SHP77 treated with DMSO at 0.1 percent for 48 hours (cell line): ENCODE results near the gene CBLN3.
A peak's percentile ranks its signal among the peaks of the same experiment; 100 is the strongest.
"Not testable (repeated sequence)": the region's sequence is repeated elsewhere in the genome, so short reads cannot be mapped to it uniquely, and the experiment has no call there.

Experiments
- DNase-seq: peaks from one replicate; lab custom pipeline; 2025; lab: John Stamatoyannopoulos, UW

Gene CBLN3

DNA sequence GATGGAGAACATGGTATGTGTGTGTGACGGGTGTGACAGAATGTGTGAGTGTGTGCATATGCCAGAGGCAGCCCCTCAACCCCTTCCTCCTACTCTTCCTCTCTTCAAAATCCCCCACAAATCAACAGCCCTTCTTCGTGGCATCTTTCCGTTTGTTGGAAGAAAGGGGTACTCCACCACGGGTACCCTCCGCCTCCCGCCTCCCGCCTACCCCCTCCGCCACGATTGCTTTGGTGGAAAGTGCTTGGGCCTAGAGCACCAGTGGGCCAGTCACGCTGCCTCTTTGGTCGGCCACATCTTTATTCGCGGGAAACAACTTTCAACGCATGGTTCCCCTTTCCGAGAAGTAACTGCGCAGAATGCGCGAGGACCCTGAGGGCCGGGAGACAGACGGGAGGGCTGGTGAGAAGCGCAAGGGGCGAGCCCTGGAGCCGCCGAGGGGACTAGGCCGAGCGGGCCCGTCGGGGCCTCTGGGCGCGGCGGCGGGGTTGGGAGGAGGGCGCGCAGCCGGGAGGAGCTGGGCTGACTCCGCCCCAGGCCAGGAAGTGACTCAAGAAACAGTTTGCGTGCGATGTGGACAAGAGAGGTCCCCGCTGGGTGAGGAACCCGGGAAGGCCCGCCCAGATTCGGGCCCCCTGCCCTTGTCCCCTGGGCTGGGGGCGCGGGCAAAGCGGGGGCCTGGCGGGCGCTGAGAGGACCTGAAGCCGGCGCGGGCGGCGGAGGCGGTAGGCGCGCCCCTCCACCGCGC lies at the start of gene CBLN3, which contains the start of gene KHNYN:
CBLN3 (minus strand) TSS at position 274 of the 748 bp plus-strand sequence. CDS start 614 bp downstream, outside the sequence.
KHNYN (plus strand) TSS at position 560 of the 748 bp plus-strand sequence. CDS start 777 bp downstream, outside the sequence.
- peak; percentile 67 for DNase-seq

DNA sequence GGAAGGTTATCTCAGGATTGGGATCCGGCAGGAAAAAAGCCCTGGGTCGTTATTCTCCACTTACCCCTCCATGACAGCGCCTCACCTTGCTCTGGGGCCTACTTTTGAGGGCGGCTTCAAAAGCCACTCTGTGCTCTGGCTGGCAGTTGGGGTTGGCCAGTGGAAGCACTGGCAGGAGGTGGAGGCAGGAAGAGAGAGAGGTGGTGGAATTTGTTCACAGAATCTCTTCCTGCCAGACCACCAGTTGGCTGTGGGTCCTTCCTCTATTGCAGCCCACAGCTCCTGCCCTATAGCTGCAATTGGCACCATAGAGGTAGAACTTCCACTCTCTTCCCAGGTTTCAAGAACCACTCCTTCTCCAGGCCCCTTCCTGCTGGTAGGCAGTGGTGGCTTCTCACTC lies 45.8 kb upstream of the CBLN3 start:
- DNase-seq, result no peak

DNA sequence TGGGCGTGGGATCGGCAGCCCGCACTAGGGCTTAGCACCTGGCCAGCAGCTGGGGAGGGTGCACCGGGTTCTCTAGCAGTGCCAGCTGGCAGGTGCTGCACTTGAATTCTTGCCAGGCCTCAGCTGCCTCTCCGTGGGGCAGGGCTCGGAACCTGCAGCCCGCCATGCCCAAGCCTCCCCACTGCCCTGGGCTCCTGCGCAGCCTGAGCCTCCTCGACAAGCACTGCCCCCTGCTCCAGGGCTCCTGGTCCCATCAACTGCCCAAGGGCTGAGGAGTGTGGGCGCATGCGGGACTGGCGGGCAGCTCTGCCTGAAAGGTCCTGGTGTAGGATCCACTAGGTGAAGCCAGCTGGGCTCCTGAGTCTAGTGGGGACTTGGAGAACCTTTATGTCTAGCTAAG lies 43.7 kb upstream of the CBLN3 start:
- no peak for DNase-seq

DNA sequence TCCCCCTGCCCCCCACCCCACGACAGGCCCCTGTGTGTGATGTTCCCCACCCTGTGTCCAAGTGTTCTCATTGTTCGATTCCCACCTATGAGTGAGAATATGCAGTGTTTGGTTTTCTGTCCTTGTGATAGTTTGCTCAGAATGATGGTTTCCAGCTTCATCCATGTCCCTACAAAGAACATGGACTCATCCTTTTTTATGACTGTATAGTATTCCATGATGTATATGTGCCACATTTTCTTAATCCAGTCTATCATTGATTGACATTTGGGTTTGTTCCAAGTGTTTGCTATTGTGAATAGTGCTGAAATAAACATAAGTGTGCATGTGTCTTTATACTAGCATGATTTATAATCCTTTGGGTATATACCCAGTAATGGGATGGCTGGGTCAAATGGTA lies 41.0 kb upstream of the CBLN3 start:
- DNase-seq, result not testable (repeated sequence)

DNA sequence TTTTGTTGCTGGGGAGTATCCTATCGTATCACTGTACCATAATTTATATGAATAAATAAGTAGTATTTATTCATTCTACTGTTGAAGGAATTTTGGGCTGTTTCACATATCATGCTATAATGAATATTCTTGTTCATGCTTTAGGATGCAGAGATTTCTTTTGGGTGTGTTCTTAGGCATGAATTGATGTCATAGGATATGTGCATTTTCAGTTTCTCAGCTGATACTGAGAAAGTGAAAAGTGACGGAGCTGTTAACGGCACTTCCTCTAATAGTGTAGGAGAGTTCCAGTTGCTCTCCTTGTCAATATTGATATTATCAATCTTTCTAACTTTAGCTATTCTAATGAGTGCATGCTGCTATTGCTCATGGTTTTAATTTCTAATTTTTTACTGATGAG lies 36.3 kb upstream of the CBLN3 start:
- DNase-seq, result no peak

DNA sequence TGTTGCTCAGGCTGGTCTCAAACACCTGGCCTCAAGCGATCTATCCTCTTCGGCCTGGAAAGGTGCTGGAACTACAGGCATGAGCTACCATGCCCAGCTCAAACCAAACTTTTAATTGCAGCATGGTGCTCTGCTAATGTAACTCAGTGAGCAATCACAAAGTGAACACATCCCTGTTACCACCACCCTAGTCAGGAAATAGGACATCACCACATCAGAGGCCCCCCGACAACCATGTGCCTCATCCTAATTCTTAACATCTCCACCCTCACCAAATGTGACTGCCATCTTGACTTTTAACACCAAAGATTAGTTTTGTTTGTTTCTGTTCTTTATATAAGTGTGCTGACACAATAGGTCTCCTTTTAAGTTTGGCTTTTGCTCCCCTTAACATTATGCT lies 35.9 kb upstream of the CBLN3 start:
- no peak for DNase-seq

DNA sequence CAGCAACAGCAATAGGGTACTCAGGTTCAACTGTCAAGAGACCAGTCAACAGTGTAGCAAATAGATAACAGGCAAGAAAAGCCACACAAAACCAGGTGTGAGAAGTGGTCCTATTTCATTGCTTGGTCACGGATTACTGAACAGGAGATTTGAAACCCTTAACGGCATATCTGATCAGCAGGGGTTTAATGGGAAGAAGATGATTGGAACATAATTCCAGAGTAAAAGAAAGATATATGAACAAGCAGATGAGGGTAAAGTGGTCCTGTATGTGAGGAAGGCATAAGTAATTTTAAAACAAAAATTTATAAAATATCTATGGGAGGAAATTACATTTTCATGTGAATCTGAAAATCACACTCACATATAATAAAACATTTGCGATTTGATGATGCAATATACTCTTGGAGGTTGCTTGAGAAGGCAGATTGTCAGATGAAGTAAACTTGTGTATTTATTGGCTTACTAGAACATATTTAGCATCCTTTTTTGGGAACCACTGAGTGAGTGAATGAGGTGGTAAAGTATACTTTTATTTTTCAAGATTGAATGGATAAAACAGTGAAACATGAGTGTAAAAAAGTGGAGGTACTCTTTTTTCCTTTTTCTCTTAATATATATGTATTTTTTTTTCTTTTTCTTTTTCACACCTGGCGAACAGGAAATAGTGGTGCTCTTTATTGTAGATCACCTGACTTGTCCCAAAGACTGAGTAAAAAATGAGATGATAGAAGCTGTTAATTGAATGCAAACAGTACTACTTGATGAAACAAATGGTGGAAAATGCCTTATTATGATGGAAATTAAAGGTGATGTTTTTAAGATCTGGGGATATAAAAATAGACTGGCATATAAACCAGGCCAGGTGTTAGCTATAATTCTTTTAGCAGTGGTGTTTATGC lies 34.7 kb upstream of the CBLN3 start:
- no peak for DNase-seq

DNA sequence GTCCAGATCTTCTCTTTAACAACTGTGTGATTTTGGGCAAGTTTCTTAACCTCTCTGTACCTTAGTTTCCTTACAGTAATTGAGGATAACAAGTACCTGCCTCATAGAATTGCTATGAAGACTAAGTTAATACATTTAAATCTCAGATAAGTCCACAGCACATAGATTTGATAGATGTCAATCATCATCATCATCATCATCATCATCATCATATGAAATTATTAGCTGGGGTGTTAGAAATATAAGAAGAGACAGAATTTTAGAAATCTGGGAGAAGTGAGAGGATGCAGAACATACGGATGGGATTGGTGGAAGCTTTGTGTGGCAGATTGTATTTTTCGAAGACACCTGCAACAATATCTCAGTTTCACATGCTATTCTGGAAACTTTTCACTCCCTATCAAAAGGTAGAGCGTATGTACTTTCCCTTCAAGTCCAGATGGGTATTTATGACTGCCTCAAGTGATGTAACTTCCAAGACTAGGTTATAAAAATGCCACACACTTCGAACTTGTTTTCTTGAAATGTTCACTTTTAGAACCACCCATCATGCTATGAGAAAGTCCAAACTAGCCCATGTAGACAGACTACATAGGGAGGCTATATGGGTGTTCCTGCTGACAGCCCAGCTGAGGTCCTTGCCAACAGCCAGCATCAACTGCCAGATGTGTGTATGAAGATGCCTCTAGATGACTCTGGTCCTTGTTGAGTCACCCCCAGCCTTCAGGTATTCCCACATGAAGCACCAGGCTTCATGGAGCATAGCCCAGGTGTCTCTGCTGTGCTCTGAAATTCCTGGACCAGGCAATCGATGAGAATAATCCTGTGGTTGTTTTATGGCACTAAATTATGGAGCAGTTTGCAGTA lies 33.8 kb upstream of the CBLN3 start:
- DNase-seq, result no peak

DNA sequence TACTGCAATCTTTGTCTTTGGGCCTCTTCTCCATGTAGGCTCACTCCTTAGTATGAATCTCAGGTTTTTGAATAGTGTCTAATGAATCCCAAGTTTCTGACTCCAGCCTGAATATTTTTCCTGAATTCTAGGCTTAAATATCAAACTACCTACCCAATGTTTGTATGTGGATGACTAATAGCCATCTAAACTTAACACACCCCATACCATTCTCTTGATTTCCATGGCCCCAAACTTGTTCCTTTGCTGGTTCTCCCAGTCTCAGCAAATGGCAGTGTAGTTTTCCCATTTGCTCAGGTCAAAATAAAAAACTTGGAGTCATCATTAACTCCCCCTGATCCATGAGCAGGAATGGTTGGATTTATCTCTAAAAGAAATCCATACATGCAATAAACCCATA lies 31.9 kb upstream of the CBLN3 start:
- DNase-seq, result no peak

DNA sequence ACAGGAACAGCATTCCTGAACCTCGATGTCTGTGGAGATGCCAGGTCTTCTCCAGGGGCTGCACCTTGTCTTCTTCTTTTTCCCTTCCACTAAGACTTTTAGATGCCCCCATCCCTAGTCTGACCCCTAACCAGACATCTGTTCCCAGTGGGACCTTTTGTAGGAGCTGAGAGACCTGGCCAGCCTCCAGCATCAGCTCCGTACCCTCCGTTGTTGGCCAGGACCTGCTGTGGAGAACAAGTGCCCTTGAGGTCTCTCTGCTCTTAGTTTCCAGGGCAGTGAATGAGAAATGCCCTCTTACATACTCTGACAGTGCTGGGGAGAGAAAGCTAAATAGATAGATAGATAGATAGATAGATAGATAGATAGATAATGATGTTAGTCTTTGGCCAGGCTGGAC lies 29.9 kb upstream of the CBLN3 start:
- DNase-seq, result no peak

DNA sequence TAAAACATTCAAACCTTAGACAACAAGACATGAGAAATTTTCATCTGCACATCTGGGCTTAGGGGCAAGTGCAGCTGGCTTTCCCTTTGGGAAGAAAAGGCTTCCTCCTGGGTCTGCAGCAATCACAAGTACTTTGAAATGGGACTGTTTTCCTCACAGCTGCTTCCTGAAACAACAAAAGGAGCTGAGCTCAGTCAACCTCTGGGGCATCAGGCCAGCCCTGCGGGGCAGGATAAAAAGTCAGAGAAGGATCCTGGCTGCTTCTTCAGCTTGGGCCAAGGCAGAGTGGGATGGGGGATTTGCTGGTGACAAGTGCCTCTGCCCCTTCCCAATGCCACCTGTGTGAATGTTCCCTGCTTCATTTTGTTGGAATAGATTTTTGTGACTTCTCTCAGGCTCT lies 29.3 kb upstream of the CBLN3 start:
- no peak for DNase-seq

DNA sequence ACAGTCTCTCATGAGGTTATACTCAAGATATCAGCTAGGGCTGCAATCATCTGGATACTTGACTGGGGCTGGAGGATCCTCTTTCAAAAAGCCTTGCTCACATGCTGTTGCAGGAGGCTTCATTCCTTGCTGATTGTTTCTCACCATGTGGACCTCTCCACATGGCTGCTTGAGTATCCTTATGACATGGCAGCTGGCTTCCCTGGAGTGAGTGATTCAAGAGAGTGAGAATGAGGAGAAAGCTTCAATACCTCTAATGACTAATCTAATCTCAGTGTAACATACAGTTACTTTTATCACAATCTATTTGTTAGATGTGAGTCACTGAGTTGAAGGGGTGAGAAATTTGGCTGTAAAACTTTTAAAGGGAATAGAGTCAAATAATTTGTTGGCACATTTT lies 27.5 kb upstream of the CBLN3 start:
- no peak for DNase-seq

DNA sequence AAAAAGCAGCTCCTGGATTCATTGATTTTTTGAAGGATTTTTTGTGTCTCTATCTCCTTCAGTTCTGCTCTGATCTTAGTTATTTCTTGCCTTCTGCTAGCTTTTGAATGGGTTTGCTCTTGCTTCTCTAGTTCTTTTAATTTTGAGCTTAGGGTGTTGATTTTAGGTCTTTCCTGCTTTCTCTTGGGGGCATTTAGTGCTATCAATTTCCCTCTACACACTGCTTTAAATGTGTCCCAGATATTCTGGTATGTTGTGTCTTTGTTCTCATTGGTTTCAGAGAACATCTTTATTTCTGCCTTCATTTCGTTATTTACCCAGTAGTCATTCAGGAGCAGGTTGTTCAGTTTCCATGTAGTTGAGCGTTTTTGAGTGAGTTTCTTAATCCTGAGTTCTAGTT lies 21.4 kb upstream of the CBLN3 start:
- not testable (repeated sequence) for DNase-seq

DNA sequence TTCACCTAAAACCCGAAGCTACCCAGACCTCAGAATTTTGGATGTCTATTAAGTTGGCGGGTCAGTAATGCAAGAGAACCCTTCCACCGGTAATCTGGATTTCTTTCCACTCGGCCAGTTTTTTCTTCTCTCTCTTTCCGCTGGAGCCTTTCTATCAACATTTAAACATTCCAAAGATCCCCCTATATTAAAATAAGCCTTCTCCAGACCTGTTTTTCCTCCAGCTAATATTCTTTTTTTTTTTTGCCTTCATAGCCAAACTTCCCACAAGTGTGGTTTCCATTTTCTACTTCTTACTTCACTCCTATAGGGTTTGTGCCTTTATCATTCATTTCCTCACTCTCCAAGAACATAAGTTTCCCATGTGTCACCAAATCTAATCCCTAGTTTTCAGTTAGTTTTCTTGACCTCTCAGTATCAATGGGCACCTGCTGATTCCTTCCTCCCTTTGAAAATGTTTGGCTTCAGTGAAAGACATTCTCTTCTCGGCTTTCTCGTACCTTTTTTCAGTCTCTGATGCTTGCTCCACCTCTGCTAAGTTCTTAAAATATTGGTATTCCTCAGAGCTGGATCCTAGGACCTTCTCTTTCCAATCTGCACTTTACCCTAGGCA lies 13.7 kb upstream of the CBLN3 start:
- no peak for DNase-seq

DNA sequence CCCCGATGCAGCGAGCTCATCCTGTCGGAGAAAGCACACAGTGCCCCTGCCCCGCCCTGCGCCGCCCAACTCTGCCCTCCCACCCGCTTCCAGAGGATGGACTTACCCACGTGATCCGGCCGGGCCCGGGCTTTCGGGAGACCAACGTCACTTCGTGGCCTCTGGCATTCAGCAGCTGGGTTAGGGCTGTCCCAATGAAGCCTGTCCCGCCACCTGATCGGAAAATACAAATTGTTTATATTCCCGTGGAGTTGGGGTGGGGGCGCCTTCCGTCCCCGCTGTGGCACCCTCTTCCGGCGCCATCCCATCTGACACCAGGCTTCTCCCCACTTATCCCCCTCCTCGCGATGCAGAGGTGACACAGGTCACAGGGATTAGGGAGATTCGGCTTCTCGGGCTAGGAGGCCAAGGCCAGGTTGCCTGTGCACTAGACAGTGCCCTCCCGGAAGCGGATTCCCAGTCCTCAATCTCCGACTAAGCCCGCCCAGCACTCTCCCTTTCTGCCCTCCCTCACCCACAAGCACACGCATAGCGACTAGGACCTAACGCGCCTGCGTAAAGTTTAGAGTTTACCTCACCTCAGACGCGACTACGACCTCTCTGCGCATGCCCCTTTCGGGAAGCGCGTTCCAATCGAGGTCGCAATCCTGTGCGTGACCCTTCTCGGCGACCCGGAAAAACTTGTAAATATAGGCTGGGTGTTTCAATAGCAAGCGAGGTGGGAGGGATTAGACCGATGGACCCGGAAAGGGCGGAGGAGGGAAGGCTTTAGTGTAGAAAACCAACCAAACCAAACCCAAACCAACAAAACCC lies 13.0 kb upstream of the CBLN3 start, which contains the start of gene SDR39U1:
SDR39U1 (minus strand) TSS at position 537 of the 813 bp plus-strand sequence; CDS start at position 530, 7 bp downstream.
- peak; percentile 99 for DNase-seq

DNA sequence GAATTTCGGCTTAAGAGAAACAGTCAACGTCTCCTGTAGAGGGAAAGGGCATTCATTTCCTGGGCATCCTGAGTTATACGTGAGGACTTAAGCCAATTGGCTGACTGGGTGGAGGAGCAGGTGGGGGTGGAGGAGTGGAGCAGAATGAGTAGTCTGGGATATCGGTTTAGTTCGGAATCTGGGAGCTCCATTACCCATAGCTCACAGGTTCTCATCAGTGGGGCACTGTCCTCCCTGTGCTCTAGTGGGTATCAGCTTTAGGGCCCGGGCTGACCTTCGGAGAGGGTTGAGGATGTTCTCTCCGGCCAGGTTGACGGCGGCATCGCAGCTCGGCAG lies 12.4 kb upstream of the CBLN3 start:
- peak; percentile 59 for DNase-seq

DNA sequence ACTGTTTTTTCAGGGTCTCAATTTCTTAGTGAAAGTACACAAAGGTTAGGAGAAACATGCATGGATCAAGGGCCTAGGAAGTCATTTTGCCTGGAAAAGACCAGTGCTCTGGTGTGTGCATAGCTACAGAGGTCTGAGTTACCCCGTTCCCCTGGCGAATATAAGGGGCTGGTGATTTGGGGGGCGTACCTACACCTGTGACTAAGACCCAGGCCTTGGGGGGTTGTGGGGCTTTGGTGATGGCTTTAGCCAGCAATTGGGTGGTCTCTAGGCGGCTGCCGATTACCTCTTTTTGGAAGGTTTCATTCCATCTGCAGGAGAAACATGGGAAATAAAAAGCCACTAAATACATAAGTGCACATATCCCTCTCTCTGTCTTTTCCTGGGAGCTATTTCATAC lies 12.0 kb upstream of the CBLN3 start:
- DNase-seq, result no peak

DNA sequence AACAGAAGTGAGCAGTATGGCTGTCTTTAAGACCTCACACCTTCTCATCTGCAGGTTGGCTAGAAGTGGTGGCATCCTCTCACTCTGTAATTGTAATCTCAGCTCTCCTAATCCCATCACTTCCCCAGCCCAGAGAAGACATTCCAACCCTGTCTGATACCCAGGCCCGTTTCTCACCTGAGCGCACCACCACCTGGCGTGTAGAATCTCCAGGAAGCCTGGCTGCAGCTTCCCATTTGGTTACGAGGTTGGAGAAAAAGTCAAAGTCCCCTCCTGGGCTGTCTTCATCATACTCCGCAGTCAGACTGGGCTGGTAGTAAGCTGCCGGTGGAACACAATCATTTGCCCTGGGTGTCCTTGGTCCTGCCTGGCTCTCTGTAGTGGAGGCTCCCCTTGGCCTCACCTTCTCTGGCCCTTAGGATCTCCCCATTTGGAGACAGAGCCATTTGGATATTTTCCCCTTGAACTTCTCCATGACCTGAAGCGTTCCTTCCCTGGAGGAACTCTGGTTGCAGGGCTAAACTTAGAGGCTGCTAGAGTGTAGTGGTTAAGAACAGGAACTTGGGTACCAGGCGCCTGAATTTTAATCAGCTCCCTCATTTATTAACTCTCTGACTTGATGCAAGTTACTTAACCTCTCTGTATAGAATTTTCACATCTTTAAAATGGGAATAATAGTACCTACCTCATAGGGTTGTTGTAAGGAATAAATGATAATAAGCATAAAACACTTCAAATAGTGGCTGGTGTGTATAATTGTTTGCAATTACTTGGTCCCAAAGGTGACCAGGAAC lies 11.3 kb upstream of the CBLN3 start:
- DNase-seq, result no peak

DNA sequence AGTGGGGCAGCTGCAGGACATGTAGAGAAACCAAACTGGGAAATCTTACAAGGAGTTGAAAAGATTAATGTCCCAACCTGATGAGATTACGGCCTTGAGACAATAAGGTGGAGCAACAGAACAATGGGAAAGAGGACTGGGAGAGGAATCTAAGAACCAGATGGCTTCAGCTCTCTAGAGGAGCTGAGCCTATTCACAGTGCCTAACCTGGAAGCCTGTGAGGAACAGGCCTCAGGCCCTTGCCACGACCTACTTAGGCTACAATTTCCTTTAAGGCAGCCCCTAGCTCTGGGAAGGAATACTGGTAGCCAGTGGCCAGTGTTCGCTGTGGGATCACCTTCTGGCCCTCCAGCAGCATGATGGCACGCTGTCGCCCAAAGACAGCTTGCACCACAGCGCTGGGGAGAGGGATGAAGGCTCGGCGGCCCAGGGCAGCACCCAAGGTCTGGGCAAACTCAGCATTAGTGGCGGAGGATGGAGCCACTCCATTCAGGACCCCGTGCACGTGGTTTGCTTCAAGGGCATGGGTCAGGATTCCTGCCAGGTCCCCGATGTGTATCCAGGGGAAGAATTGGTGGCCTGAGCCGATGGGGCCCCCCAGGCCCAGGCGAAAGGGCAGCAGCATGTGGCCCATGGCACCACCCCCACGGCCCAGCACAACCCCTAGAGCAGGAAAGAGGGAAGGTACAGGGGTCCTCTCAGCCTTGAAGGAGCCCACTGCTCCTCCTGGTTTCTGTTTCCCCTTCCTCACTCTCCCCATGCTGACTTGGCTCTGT lies 10.6 kb upstream of the CBLN3 start:
- DNase-seq, result no peak
